GM03348 (cell line): ENCODE results near the gene SEMA6B.
A peak's percentile ranks its signal among the peaks of the same experiment; 100 is the strongest.
"Not testable (repeated sequence)": the region's sequence is repeated elsewhere in the genome, so short reads cannot be mapped to it uniquely, and the experiment has no call there.

Source experiments
- DNase-seq: peaks from one replicate; pipeline ENCODE4 v3.0.0; 2012; ENCODE audit warnings: low spot score

Gene SEMA6B

GRCh38 chr19:4571305-4571917, 11.9 kb upstream of the SEMA6B start:
- no peak for DNase-seq

DNA sequence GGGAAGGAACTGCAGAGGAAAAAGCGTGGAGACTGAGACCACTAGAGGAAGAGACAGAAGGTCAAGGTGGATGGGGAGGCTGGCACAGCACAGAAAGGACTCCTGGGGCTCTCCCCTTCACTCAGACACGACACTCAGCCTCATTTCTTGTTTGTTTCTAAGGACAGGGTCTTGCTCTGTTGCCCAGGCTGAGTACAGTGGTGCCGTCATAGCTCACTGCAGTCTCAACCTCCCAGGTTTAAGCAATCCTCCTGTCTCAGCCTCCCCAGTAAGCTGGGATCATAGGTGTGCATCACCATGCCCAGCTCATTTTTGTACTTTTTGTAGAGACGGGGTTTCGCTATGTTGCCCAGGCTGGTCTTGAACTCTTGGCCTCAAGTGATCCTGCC, 11.4 kb upstream of the SEMA6B start:
- DNase-seq: no peak

- DNase-seq: no peak
Observed at GRCh38 chr19:4570402-4570801, 10.9 kb upstream of the SEMA6B start.

- DNase-seq: no peak
Observed at GRCh38 chr19:4568886-4569285, 9.4 kb upstream of the SEMA6B start.

- DNase-seq: peak; percentile 69
Observed at GRCh38 chr19:4567584-4568071, 8.1 kb upstream of the SEMA6B start.

GRCh38 chr19:4566402-4567051, 7.0 kb upstream of the SEMA6B start:
- DNase-seq: no peak

- not testable (repeated sequence) for DNase-seq
Observed at GRCh38 chr19:4563562-4563961, 4.1 kb upstream of the SEMA6B start.

GRCh38 chr19:4562085-4562484, 2.6 kb upstream of the SEMA6B start:
- DNase-seq: not testable (repeated sequence)

GRCh38 chr19:4557971-4558941, 1.2 kb downstream of the SEMA6B start:
- peak; percentile 86 for DNase-seq

- DNase-seq: no peak
Observed at GRCh38 chr19:4557144-4557970, 2.1 kb downstream of the SEMA6B start.

- peak; percentile 86 for DNase-seq
Observed at GRCh38 chr19:4556597-4557127, 2.8 kb downstream of the SEMA6B start.

- no peak for DNase-seq
Observed at GRCh38 chr19:4555657-4556561, 3.6 kb downstream of the SEMA6B start.

- DNase-seq: no peak
Observed at GRCh38 chr19:4554717-4555116, 4.8 kb downstream of the SEMA6B start.

- DNase-seq: no peak
Observed at GRCh38 chr19:4553775-4554174, 5.7 kb downstream of the SEMA6B start.

DNA sequence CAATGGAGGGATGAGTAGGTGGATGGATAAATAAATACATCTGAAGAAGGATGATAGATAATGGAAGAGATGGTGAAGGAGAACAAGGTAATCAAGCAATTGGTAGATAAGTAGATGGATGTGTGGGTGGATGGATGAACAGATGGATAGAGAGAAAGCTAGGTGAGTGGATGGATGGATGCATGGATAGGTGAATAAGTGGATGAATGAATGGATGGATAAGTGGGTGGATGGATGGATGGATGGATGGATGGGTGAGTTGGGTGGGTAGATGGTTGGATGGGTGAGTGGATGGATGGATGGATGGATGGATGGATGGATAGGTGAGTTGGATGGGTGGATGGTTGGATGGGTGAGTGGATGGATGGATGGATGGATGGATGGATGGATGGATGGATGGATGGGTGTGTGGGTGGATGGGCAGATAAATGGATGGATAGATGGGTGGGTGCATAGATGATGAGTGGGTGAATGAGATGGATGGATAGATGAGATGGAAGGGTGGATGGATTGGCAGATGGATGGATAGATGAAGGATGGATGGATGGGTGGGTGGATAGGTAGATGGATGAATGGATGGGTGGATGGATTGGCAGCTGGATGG, 6.3 kb downstream of the SEMA6B start:
- no peak for DNase-seq

GRCh38 chr19:4552525-4552819, 7.0 kb downstream of the SEMA6B start:
- no peak for DNase-seq

GRCh38 chr19:4550479-4551050, 8.9 kb downstream of the SEMA6B start:
- DNase-seq: no peak

DNA sequence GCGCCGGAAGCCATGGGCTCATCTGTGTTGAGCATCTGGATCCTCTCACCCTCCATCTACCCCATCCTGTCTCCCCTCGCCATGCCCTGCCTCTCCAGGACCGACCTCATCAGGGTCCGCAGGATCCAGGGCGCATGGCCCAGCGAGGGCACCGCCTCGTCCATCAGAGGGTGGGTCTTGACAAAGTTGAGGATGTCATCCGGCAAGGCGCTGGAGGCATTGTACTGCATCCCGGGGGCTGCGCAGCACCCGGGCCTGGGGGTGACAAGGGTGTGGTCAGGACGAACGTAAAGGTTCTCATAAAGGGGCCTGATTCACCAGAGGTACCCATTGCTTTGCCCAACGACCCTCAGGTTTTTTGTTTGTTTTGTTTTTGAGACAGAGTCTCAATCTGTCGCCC, 9.5 kb downstream of the SEMA6B start:
- DNase-seq: no peak

- no peak for DNase-seq
Observed at GRCh38 chr19:4548238-4548584, 11.3 kb downstream of the SEMA6B start.
